ENCODE data around the gene THSD4. TPM values are rescaled to one million over a fixed set of nuclear protein-coding genes. Genes with fewer than 3 reads are reported as not detected.
"Not testable (repeated sequence)": the region's sequence is repeated elsewhere in the genome, so short reads cannot be mapped to it uniquely, and the experiment has no call there.

Gene THSD4
- total and polyA plus RNA-seq, 9 of the 15 experiments (the other 6 are each of a cell fraction or from before 2014, with no cell fraction given) = 0.04 TPM; not detected in 5

GRCh38 chr15:71162309-71162708 is 47.0 kb downstream of the THSD4 start (continued):
- TF ChIP-seq, protein P1, sequence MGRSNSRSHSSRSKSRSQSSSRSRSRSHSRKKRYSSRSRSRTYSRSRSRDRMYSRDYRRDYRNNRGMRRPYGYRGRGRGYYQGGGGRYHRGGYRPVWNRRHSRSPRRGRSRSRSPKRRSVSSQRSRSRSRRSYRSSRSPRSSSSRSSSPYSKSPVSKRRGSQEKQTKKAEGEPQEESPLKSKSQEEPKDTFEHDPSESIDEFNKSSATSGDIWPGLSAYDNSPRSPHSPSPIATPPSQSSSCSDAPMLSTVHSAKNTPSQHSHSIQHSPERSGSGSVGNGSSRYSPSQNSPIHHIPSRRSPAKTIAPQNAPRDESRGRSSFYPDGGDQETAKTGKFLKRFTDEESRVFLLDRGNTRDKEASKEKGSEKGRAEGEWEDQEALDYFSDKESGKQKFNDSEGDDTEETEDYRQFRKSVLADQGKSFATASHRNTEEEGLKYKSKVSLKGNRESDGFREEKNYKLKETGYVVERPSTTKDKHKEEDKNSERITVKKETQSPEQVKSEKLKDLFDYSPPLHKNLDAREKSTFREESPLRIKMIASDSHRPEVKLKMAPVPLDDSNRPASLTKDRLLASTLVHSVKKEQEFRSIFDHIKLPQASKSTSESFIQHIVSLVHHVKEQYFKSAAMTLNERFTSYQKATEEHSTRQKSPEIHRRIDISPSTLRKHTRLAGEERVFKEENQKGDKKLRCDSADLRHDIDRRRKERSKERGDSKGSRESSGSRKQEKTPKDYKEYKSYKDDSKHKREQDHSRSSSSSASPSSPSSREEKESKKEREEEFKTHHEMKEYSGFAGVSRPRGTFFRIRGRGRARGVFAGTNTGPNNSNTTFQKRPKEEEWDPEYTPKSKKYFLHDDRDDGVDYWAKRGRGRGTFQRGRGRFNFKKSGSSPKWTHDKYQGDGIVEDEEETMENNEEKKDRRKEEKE (IDR thresholded peaks at IDR 0.05; ENCODE audit: borderline replicate concordance in 1 of 2, control insufficient read depth in 1 of 2, low read depth in 2 of 2, low read length in 1 of 2) = no peak
- TF ChIP-seq ZNF354B (CRISPR knock-in tag; IDR thresholded peaks at IDR 0.05) = no peak
- TF ChIP-seq, protein P2, sequence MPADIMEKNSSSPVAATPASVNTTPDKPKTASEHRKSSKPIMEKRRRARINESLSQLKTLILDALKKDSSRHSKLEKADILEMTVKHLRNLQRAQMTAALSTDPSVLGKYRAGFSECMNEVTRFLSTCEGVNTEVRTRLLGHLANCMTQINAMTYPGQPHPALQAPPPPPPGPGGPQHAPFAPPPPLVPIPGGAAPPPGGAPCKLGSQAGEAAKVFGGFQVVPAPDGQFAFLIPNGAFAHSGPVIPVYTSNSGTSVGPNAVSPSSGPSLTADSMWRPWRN (IDR thresholded peaks at IDR 0.05; ENCODE audit: low read depth) = no peak
- no peak for TF ChIP-seq SMAD1 (IDR thresholded peaks at IDR 0.05; ENCODE audit: low read depth, low read length, partially characterized antibody)
- TF ChIP-seq, protein P3, sequence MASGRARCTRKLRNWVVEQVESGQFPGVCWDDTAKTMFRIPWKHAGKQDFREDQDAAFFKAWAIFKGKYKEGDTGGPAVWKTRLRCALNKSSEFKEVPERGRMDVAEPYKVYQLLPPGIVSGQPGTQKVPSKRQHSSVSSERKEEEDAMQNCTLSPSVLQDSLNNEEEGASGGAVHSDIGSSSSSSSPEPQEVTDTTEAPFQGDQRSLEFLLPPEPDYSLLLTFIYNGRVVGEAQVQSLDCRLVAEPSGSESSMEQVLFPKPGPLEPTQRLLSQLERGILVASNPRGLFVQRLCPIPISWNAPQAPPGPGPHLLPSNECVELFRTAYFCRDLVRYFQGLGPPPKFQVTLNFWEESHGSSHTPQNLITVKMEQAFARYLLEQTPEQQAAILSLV (tag; IDR thresholded peaks at IDR 0.05) = no peak
- TF ChIP-seq EP300 (IDR thresholded peaks at IDR 0.05; ENCODE audit: low read length) = no peak
- TF ChIP-seq ZNF57 (CRISPR knock-in tag; IDR thresholded peaks at IDR 0.05) = no peak
- TF ChIP-seq, protein P4, sequence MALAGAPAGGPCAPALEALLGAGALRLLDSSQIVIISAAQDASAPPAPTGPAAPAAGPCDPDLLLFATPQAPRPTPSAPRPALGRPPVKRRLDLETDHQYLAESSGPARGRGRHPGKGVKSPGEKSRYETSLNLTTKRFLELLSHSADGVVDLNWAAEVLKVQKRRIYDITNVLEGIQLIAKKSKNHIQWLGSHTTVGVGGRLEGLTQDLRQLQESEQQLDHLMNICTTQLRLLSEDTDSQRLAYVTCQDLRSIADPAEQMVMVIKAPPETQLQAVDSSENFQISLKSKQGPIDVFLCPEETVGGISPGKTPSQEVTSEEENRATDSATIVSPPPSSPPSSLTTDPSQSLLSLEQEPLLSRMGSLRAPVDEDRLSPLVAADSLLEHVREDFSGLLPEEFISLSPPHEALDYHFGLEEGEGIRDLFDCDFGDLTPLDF (CRISPR knock-in tag; IDR thresholded peaks at IDR 0.05) = no peak
- TF ChIP-seq MAX (CRISPR knock-in tag; IDR thresholded peaks at IDR 0.05) = no peak
- TF ChIP-seq TAF9B (IDR thresholded peaks at IDR 0.05; ENCODE audit: partially characterized antibody) = no peak
- TF ChIP-seq, protein P5, sequence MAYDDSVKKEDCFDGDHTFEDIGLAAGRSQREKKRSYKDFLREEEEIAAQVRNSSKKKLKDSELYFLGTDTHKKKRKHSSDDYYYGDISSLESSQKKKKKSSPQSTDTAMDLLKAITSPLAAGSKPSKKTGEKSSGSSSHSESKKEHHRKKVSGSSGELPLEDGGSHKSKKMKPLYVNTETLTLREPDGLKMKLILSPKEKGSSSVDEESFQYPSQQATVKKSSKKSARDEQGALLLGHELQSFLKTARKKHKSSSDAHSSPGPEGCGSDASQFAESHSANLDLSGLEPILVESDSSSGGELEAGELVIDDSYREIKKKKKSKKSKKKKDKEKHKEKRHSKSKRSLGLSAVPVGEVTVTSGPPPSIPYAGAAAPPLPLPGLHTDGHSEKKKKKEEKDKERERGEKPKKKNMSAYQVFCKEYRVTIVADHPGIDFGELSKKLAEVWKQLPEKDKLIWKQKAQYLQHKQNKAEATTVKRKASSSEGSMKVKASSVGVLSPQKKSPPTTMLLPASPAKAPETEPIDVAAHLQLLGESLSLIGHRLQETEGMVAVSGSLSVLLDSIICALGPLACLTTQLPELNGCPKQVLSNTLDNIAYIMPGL (CRISPR knock-in tag; IDR thresholded peaks at IDR 0.05) = no peak

- CTCF ChIA-PET (ENCODE audit: low intra/inter-chr PET ratio) = not testable (repeated sequence)
Observed at GRCh38 chr15:71164606-71165005, 49.3 kb downstream of the THSD4 start.

More at GRCh38 chr15:71164606-71165005, 49.3 kb downstream of the THSD4 start:
- H3K79me2 ChIP-seq (ENCODE audit: control insufficient read depth, insufficient read depth, low read length); H3K4me2 ChIP-seq (ENCODE audit: insufficient read depth, low read length); H2AFZ ChIP-seq (ENCODE audit: low read depth, low read length); ATAC-seq; FAIRE-seq; DNase-seq (ENCODE audit: extremely low read depth in 1 of 4, low spot score in 3 of 4); H3K4me1 ChIP-seq (replicated peaks in 1 of 2; ENCODE audit: control insufficient read depth in 2 of 2, insufficient read depth in 2 of 2, low read length in 2 of 2); H4K20me1 ChIP-seq (replicated peaks; ENCODE audit: control insufficient read depth, insufficient read depth, low read length); H3K9ac ChIP-seq (ENCODE audit: insufficient read depth in 1 of 2, low read depth in 2 of 2, low read length in 2 of 2); H3K9me3 ChIP-seq (replicated peaks; ENCODE audit: control insufficient read depth, insufficient read depth, low read depth, low read length); H3K27me3 ChIP-seq (ENCODE audit: control insufficient read depth in 2 of 2, insufficient read depth in 2 of 2, low read length in 2 of 2); H3K27ac ChIP-seq (ENCODE audit: extremely low read depth, low read depth, low read length); intact Hi-C loops (cut with micrococcal nuclease); H3K4me3 ChIP-seq; H3K36me3 ChIP-seq (ENCODE audit: control insufficient read depth, insufficient read depth, low read length); H3K9me1 ChIP-seq (ENCODE audit: control insufficient read depth, insufficient read depth, low read length); in situ Hi-C loops (cut with MboI); POLR2A ChIA-PET: not testable (repeated sequence)
- BruUV-seq (replicated peaks) = TSS peak; percentile 99
- 6% methylated on average over 2 of the region's 5 CpGs for WGBS (ENCODE audit: insufficient coverage, low coverage, missing lambda C conversion rate)
